NCI-H1930 (cell line): ENCODE measurements around the gene SMC3.

Source experiments
- DNase-seq, 2 experiments: peaks; one replicate each; lab custom pipeline; 2025; lab: John Stamatoyannopoulos, UW

SMC3 gene

GRCh38 chr10:110546077-110546476 lies 21.4 kb upstream of the SMC3 start:
- no peak for DNase-seq

- no peak for DNase-seq
These were observed 20.9 kb upstream of the SMC3 start for GRCh38 chr10:110546499-110547110.

DNA sequence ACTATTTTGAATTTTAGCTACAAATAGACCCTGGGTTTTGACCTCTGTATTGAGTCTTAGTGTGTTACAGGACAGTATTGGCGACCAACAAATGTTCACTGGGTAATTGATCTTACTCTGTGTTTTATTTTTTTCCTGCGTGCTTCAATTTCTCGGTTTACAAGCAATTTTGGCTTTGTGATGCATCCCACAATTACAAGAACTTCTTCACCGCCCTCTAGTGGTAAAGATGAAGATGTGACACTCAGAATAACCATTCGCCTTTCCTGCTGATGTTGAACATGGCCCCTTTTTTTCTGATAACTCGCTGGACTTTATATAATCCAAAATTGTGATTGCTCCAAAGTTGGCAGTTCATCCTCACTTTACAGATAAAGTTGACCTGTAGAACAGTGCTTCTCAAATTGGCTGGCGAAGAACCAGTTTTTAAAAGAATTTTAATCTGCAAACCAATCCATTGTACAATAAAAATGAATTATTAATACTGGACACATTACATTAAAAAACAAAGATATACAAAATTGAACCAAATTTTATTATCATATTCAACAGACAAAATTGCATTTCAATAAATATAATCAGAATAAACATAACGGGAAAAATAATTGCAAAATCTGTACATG lies 20.2 kb upstream of the SMC3 start:
- DNase-seq: peak; percentile 8 to 24

- no peak for DNase-seq
These were observed 19.5 kb upstream of the SMC3 start for GRCh38 chr10:110548002-110548401.

GRCh38 chr10:110549211-110549610 lies 18.3 kb upstream of the SMC3 start:
- no peak for DNase-seq

DNA sequence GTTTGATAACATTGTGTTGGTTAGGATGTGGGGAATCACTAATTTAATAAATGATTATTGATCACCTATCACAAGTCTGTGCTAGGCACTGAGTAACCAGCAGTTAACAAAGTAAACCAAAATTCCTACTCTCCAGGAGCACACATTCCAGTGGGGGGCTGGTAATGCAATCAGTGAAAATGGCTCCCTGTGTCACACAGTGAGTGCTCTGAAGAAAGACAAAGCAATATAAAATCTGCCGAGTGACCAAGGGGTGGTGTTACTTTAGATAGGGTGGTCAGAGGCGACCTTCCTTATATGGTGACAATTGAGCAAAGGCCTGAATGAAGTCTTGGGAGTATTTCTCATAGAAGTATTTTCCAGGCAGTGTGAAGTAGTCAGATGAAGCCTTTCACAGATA lies 13.6 kb upstream of the SMC3 start:
- DNase-seq: no peak

DNA sequence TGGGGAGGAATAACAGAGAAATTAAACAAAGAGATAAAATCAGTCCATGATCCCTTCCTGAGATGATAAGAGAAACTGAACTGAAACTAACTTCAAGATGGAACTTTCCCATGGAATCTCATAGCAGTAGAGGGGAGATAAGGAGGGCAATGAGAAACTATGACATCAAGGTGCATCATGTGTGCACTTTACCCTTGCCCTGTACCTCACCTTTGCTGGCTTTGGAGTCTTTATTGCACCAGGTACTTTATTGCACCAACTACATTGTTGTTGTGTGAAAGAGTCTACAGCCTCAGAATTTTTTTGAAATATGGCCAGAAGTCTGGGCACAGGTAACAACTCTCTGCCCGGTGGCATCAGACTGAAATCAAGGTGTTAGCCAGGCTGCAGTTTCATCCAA lies 11.2 kb upstream of the SMC3 start:
- no peak for DNase-seq

GRCh38 chr10:110556969-110557601 lies 10.4 kb upstream of the SMC3 start:
- peak in 1 of 2 experiments; percentile 20 for DNase-seq

DNA sequence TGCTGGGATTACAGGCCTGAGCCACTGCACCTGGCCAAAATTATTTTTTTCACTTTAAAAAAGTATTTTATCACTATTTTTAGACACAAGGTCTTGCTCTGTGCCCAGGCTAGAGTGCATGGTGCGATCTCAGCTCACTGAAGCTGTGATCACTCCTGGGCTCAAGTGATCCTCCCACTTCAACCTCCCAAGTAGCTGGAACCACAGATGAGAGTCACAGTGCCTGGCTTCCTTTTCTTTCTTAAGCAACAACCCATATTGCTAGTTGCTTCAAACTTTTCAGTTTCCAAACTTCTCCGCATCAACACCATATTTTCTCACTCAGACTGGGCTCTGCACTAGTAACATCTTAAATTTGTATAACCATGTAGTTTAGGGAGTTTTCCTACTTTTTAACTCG lies 9.5 kb upstream of the SMC3 start:
- no peak for DNase-seq

GRCh38 chr10:110560012-110560411 lies 7.5 kb upstream of the SMC3 start:
- no peak for DNase-seq

GRCh38 chr10:110561292-110561691 lies 6.2 kb upstream of the SMC3 start:
- DNase-seq: no peak

DNA sequence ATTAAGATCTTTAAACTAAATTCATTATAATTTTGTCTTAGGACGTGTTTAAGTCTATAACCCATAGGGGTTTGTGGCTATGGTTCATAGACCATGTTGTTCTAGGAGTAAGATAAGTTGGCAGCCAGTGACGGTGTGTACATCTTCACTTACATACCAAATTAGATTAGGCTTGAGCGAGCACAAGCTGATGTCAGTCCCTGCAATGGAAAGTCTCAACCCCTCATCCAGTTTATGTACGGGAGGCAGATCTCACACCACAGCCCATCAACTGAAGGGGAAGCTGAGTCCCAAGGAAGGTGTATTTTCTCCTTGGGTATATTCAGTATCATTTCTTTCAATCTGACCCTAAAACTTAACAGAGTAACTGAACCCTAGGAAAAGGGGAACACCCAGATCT lies 5.1 kb upstream of the SMC3 start:
- DNase-seq: no peak

GRCh38 chr10:110563132-110563531 lies 4.4 kb upstream of the SMC3 start:
- no peak for DNase-seq

- no peak for DNase-seq
These were observed 859 bp upstream of the SMC3 start for GRCh38 chr10:110566472-110567200.

GRCh38 chr10:110568055-110568735 lies 700 bp downstream of the SMC3 start:
- no peak for DNase-seq

DNA sequence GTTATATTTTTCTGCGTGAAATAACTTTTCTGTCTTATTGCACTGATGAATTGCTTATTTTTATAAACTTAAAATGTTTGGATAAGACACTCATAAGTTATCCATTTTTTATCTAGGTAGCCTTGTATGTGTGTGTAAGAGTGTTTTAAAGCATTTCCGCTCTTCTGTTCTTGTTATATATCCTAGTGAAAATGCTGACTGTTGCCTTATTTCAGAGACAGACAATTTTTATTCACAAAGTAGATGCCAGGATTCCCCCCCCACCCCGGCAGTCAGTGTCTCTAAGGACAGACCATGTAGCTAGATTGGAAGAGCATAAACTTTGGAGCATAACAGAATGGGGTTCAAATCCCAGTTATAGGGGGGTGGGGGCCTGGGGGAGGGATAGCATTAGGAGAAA lies 1.6 kb downstream of the SMC3 start:
- DNase-seq: no peak

GRCh38 chr10:110569736-110570135 lies 2.2 kb downstream of the SMC3 start:
- no peak for DNase-seq

DNA sequence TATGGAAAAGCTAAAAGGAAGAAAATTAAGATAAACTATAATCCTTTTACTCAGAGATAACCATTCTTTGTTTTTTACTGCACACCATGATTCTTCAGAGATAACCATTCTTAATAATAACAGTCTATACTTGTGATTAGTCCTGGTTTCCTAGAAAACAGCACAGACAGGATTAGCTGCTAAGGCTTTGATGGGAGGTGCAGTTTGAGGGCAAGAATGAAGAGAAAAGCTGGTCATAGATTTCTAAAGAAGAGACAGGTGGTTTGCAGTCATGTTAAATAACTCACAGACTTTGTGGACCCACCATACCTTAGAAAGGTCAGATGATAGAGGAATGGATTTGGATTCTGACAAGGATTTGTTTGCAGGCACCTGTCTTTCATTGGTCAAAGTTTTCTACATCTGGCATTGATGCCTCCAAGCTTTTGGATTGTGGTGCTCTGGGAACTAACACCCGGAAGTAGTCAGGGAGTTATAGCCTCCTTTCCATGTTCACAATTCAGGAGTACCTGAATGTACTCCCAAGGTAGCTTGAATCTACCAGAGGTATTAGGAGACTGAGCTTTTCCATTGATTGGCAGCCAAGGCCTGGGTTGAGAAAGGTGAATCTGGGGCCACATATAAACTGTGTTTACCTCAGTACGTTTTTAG lies 3.7 kb downstream of the SMC3 start:
- DNase-seq: no peak

DNA sequence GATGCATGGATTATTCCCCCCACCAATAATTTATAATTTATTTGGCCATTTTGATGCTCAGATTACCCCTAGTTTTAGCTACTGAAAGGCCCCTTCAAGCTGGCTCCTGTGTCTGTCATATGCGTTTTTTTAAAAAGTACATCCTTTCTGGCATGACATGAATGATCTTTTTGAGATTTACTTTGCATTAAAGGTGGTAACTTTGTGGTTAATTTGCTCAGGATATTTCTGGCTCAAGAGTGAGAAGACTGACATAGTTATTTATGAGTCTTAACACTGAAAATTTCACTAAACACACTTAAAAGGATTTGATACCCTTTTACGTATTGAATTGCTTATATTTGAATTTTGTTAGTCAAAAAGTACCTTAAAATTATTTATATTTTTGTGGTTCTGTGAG lies 5.4 kb downstream of the SMC3 start:
- DNase-seq: no peak

DNA sequence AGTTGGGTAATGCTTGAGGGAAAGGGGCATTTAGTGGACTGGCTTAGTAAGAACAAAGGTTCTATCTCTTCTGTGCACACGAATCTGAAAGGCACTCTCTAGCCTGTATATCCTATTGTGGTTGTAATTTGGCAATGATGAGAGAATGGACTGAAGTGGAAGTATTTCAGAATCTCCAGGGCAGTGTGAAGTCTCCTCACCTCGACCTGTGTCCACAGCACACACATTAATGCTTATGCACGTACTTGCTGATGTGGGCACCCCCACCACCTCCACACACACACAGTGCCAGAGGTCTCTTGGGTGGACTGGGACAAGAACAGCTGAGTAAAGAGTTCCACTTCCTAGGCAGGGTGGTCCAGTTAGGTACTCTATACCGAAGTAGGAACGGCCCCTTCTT lies 6.9 kb downstream of the SMC3 start:
- no peak for DNase-seq

DNA sequence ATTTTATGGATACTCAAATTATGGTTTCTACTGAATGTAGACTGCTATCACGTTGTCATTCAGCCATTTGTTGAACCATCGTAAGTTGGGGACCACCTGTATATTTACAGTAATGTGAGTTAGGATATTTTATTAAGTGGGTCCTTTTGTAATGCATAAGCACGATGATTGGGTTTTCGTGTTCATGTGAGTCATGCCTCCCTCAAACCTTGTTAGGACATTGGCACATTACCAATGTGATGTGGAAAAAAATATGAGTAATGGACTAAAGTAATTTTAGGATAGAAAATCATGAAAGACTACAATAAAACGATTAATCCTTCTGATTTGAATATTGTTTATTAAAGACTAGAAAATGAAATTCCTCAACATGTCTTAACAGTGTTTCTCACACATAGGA lies 8.7 kb downstream of the SMC3 start:
- DNase-seq: no peak

DNA sequence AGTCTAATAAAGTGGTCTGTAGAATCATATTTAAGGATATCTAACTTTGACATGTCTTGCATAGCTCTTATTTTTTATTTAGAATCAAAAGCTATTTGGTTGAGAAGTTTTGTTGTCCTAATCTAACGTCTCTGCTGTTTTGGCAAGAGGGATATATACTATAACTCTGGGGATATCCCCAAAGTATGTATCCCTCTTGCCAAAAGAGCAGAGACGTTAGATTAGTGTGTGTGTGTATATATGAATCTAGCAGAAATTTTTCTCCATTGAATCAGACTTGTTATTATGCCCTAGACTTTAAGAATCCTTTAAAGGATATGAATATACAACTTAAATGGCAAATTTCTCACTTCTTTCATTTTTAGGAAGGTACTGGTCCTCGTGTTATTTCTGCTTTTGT lies 9.6 kb downstream of the SMC3 start:
- DNase-seq: no peak
